ENCODE data around the gene STUB1. TPM values are rescaled to one million over a fixed set of nuclear protein-coding genes. Genes with fewer than 3 reads are reported as not detected.

Gene STUB1
- total and polyA plus RNA-seq, 12 donors, result 92.7 to 165 (median 116) TPM

DNA sequence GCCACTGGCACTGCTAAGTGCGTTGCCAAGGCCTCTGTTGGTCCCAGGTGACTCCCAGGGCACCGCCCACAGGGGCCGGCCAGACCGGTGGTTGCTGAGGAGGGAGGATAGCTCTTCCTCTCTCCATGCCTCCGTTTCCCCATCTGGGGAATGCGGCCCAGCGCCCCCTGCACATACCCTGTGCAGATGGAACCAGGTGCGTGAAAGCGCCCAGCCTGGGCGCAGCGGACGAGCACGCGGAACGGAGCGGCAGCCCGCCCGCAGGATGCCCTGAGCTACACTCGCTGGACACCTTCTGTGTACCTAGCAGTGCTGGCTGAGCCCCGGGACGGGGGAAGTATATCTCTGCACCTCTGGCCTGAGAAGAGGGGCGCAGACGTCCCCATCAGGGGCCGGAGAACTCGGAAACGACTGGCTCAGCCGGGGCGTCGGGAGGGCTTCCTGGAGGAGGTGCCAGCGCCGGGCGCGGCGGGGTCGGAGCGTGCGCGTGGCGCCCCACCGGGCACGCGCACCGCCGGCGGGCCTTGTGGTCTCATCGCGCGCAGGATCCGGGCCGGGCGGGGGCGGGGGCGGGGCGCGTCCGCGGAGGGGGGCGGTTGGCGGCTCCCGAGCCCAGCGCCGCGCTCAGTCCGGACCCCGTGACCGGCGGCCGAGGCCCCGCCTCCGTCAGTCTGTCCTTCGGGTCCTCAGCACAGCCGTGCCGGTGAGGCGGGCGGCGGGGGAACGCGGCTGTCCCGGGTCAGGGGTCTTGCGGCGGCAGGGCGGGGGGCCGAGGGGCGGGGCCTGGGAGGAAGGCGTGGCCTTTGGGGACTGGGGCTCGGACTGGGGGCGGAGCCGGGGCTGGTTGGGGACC is 46.5 kb downstream of the STUB1 start, which contains the start of the genes CCDC78 and HAGHL:
CCDC78 (minus strand) TSS at position 6 of the 853 bp plus-strand sequence. CDS start 76 bp downstream, outside the sequence.
HAGHL (plus strand) TSS at position 669 of the 853 bp plus-strand sequence. CDS start 404 bp downstream, outside the sequence.
- peaks cover 15 to 39% (median 30%) of the 10 kb centered on the region in 9 donors for H3K4me1 ChIP-seq
- no peak for TF ChIP-seq CTCF (IDR thresholded peaks at IDR 0.05)
- H3K36me3 ChIP-seq, result peaks cover 0 to 25% (median 0%) of the 10 kb centered on the region in 9 donors
- peak; percentile 3 to 56 (median 24) for ATAC-seq
- H3K9me3 ChIP-seq, result no peaks in the 10 kb centered on the region
- DNase-seq, result peak; percentile 54 to 73
- intact Hi-C loops (cut with DNase I), result no loop called here
- H3K4me3 ChIP-seq, result peak within 1 kb of the TSS; percentile 44 to 70 (median 56)
- peak within 1 kb of the TSS in 3 of 10 donors; percentile 39 to 59 (median 58) for H3K27ac ChIP-seq
- 1 to 2% methylated on average over 64 to 88 of the region's 88 CpGs for WGBS, 2 donors
- peaks cover 0 to 32% (median 23%) of the 10 kb centered on the region in 7 donors for H3K27me3 ChIP-seq

DNA sequence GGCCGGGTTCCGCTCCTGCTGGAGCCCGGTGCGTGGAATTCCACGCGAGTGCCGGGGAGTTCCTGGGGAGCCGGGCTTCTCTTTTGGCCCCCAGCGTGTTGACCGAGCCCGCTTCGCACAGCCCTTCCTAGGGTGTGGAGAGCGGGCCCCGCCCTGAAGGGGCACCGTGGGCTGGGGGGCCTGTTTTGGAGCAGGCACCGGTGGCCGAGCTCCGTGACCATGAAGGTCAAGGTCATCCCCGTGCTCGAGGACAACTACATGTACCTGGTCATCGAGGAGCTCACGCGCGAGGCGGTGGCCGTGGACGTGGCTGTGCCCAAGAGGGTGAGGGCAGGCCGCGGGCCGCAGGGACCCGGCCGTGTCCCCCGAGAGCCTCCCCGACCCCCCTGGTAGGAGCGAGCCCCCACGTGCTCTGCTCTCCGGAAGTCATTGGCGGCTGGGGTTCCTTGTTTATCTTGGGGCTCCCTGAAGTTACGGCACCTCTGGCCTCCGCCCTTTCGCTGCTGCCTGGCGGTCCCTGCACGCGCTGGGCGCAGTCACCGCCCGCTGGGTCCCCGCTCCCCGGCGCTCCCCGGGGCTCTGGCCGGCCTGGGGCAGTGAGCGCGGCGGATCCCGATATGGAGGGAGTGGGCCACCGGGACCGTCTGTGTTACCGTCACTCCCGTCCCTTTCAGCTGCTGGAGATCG is 47.2 kb downstream of the STUB1 start:
- intact Hi-C loops (cut with DNase I), result no loop called here
- no peak for TF ChIP-seq CTCF (IDR thresholded peaks at IDR 0.05)
- ATAC-seq (peak in 2 of 8 donors; percentile 1 to 3), DNase-seq (no peak)
- Histone ChIP-seq H3K9me3 (no peaks in the 10 kb centered on the region), H3K27ac (peak overlapping the region in 3 of 10 donors; percentile 39 to 59 (median 58)), H3K4me3 (peak overlapping the region; percentile 44 to 70 (median 56)), H3K36me3 (peaks cover 0 to 32% (median 7%) of the 10 kb centered on the region in 9 donors), H3K27me3 (peaks cover 0 to 32% (median 23%) of the 10 kb centered on the region in 7 donors), H3K4me1 (peaks cover 12 to 31% (median 24%) of the 10 kb centered on the region in 9 donors)
- 0 to 1% methylated on average over 61 of the region's 61 CpGs for WGBS, 2 donors

DNA sequence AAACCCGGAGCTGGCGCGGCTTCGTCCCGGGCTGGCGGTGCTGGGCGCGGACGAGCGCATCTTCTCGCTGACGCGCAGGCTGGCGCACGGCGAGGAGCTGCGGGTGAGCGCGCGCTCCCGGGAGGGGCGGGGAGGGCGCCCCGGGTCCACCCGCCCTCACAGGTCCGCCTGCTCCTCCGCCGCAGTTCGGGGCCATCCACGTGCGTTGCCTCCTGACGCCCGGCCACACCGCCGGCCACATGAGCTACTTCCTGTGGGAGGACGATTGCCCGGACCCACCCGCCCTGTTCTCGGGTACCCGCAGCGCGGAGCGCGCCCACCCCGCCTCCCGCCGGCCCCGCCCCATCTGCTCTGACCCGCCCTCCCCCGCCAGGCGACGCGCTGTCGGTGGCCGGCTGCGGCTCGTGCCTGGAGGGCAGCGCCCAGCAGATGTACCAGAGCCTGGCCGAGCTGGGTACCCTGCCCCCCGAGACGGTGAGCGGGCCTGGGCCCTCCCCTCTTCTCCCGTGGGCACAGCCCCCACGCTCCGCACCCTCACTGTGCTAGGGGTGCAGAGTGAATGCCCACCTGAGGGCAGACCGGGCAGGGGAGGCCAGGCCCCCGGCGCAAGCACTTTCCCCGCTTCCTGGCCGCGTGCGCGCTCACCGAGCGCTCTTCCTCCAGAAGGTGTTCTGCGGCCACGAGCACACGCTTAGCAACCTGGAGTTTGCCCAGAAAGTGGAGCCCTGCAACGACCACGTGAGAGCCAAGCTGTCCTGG is 48.1 kb downstream of the STUB1 start:
- TF ChIP-seq CTCF (IDR thresholded peaks at IDR 0.05), result no peak
- no peaks in the 10 kb centered on the region for H3K9me3 ChIP-seq
- peak; percentile 15 to 61 (median 30) for ATAC-seq
- H3K36me3 ChIP-seq, result peaks cover 0 to 35% (median 7%) of the 10 kb centered on the region in 9 donors
- peak overlapping the region; percentile 44 to 70 (median 56) for H3K4me3 ChIP-seq
- intact Hi-C loops (cut with DNase I), result no loop called here
- 1 to 2% methylated on average over 66 to 80 of the region's 80 CpGs for WGBS, 2 donors
- peaks cover 0 to 32% (median 23%) of the 10 kb centered on the region in 7 donors for H3K27me3 ChIP-seq
- peaks cover 12 to 29% (median 24%) of the 10 kb centered on the region in 9 donors for H3K4me1 ChIP-seq
- DNase-seq, result peak in 1 of 2 donors; percentile 66
- peak overlapping the region in 2 of 10 donors; percentile 39 to 58 for H3K27ac ChIP-seq
